Measurements from ENCODE around the gene NUDT15. TPM values are rescaled to one million over a fixed set of nuclear protein-coding genes. Genes with fewer than 3 reads are reported as not detected.

The NUDT15 gene
- 15.7 and 28.6 TPM in 2 replicates for total RNA-seq

- DNase-seq (ENCODE audit: low read depth in 2 of 2) = peak; percentile 95 to 96
Observed at GRCh38 chr13:48037346-48038173, at the start of gene NUDT15. NUDT15 (plus strand) TSS chr13:48037726; CDS start chr13:48037747, 21 bp downstream.

- DNase-seq (ENCODE audit: low read depth in 2 of 2) = no peak
Observed at GRCh38 chr13:47990427-47990826, 47.1 kb upstream of the NUDT15 start.

- DNase-seq (ENCODE audit: low read depth in 2 of 2) = no peak
Observed at GRCh38 chr13:47990920-47991466, 46.5 kb upstream of the NUDT15 start.

- DNase-seq (ENCODE audit: low read depth in 2 of 2) = no peak
Observed at GRCh38 chr13:47991859-47992258, 45.7 kb upstream of the NUDT15 start.

- no peak for DNase-seq (ENCODE audit: low read depth in 2 of 2)
Observed at GRCh38 chr13:47997384-47997783, 40.1 kb upstream of the NUDT15 start.

- DNase-seq (ENCODE audit: low read depth in 2 of 2) = no peak
Observed at GRCh38 chr13:47999973-48000372, 37.6 kb upstream of the NUDT15 start.

GRCh38 chr13:48000559-48001113 lies 36.9 kb upstream of the NUDT15 start:
- DNase-seq (ENCODE audit: low read depth in 2 of 2) = peak in 1 of 2 donors; percentile 17

- peak; percentile 66 to 91 for DNase-seq (ENCODE audit: low read depth in 2 of 2)
Observed at GRCh38 chr13:48001114-48001881, 36.2 kb upstream of the NUDT15 start, which contains the start of gene SUCLA2. SUCLA2 (minus strand) TSS chr13:48001273; CDS start chr13:48001269, 4 bp downstream.

- DNase-seq (ENCODE audit: low read depth in 2 of 2) = peak in 1 of 2 donors; percentile 18
Observed at GRCh38 chr13:48001999-48002398, 35.5 kb upstream of the NUDT15 start.

GRCh38 chr13:48004201-48004600 lies 33.3 kb upstream of the NUDT15 start:
- DNase-seq (ENCODE audit: low read depth in 2 of 2) = no peak

- peak in 1 of 2 donors; percentile 6 for DNase-seq (ENCODE audit: low read depth in 2 of 2)
Observed at GRCh38 chr13:48006396-48006795, 31.1 kb upstream of the NUDT15 start.

- DNase-seq (ENCODE audit: low read depth in 2 of 2) = no peak
Observed at GRCh38 chr13:48009284-48009683, 28.2 kb upstream of the NUDT15 start.

GRCh38 chr13:48010698-48011097 lies 26.8 kb upstream of the NUDT15 start:
- DNase-seq (ENCODE audit: low read depth in 2 of 2) = no peak

- DNase-seq (ENCODE audit: low read depth in 2 of 2) = no peak
Observed at GRCh38 chr13:48012668-48013067, 24.9 kb upstream of the NUDT15 start.

GRCh38 chr13:48014359-48014758 lies 23.2 kb upstream of the NUDT15 start:
- no peak for DNase-seq (ENCODE audit: low read depth in 2 of 2)

GRCh38 chr13:48018637-48019036 lies 18.9 kb upstream of the NUDT15 start:
- DNase-seq (ENCODE audit: low read depth in 2 of 2) = no peak

- no peak for DNase-seq (ENCODE audit: low read depth in 2 of 2)
Observed at GRCh38 chr13:48019796-48020195, 17.7 kb upstream of the NUDT15 start.

GRCh38 chr13:48028066-48028465 lies 9.5 kb upstream of the NUDT15 start:
- no peak for DNase-seq (ENCODE audit: low read depth in 2 of 2)

GRCh38 chr13:48029859-48030258 lies 7.7 kb upstream of the NUDT15 start:
- DNase-seq (ENCODE audit: low read depth in 2 of 2) = no peak

- DNase-seq (ENCODE audit: low read depth in 2 of 2) = peak in 1 of 2 donors; percentile 15
Observed at GRCh38 chr13:48038761-48039160, 1.2 kb downstream of the NUDT15 start.

- DNase-seq (ENCODE audit: low read depth in 2 of 2) = no peak
Observed at GRCh38 chr13:48040049-48040448, 2.5 kb downstream of the NUDT15 start.

- no peak for DNase-seq (ENCODE audit: low read depth in 2 of 2)
Observed at GRCh38 chr13:48040896-48041295, 3.4 kb downstream of the NUDT15 start.
